HG03039 (cell line): ENCODE results near the gene IDNK.

Experiments used
- ATAC-seq: cut with Tn5 transposase; IDR thresholded peaks from one replicate; pipeline ENCODE4 v1.9.1; 2021; ENCODE audit warnings: mild to moderate bottlenecking, moderate library complexity; ENCODE audit not compliant: unreplicated experiment

The IDNK gene

GRCh38 chr9:83633255-83633654 is 10.3 kb downstream of the IDNK start:
- no peak for ATAC-seq

- ATAC-seq: no peak
Observed at GRCh38 chr9:83633676-83634075, 10.7 kb downstream of the IDNK start.

GRCh38 chr9:83636813-83637212 is 13.9 kb downstream of the IDNK start:
- ATAC-seq: no peak

GRCh38 chr9:83637389-83637788 is 14.4 kb downstream of the IDNK start:
- no peak for ATAC-seq

- ATAC-seq: no peak
Observed at GRCh38 chr9:83639266-83639665, 16.3 kb downstream of the IDNK start.

GRCh38 chr9:83642793-83643192 is 19.9 kb downstream of the IDNK start:
- no peak for ATAC-seq

- ATAC-seq: no peak
Observed at GRCh38 chr9:83646500-83647239, 23.7 kb downstream of the IDNK start.

- ATAC-seq: no peak
Observed at GRCh38 chr9:83649080-83649479, 26.1 kb downstream of the IDNK start.

GRCh38 chr9:83649515-83649914 is 26.6 kb downstream of the IDNK start:
- ATAC-seq: no peak

- ATAC-seq: no peak
Observed at GRCh38 chr9:83651558-83651957, 28.6 kb downstream of the IDNK start.

GRCh38 chr9:83652433-83652832 is 29.5 kb downstream of the IDNK start:
- ATAC-seq: no peak

- no peak for ATAC-seq
Observed at GRCh38 chr9:83655433-83655832, 32.5 kb downstream of the IDNK start.

- peak; percentile 51 for ATAC-seq
Observed at GRCh38 chr9:83656032-83656680, 33.2 kb downstream of the IDNK start.

- ATAC-seq: no peak
Observed at GRCh38 chr9:83656952-83657351, 34.0 kb downstream of the IDNK start.

- no peak for ATAC-seq
Observed at GRCh38 chr9:83662933-83663332, 40.0 kb downstream of the IDNK start.

GRCh38 chr9:83665580-83666200 is 42.7 kb downstream of the IDNK start:
- ATAC-seq: peak; percentile 52

GRCh38 chr9:83669067-83669466 is 46.1 kb downstream of the IDNK start:
- ATAC-seq: no peak

- ATAC-seq: no peak
Observed at GRCh38 chr9:83670381-83670780, 47.4 kb downstream of the IDNK start.

- ATAC-seq: no peak
Observed at GRCh38 chr9:83671451-83671850, 48.5 kb downstream of the IDNK start.

GRCh38 chr9:83675466-83675865 is 52.5 kb downstream of the IDNK start:
- no peak for ATAC-seq

- ATAC-seq: no peak
Observed at GRCh38 chr9:83677596-83677995, 54.7 kb downstream of the IDNK start.

- no peak for ATAC-seq
Observed at GRCh38 chr9:83680233-83680632, 57.3 kb downstream of the IDNK start.
